HepG2 (cell line): ENCODE results near the gene SDC1. TPM values are rescaled to one million over a fixed set of nuclear protein-coding genes. Genes with fewer than 3 reads are reported as not detected.

Experiments used
- ATAC-seq: fragments of 200-7000 bp; cut with Tn5 transposase; 3 replicates; pipeline ENCODE4 v1.9.1; 2020; ENCODE audit warnings: mild to moderate bottlenecking, moderate library complexity
- BruUV-seq: library from RNA; stranded (reverse); fragments of 400-500 nt; replicated peaks from 2 replicates; lab custom pipeline; 2021; lab: Mats Ljungman, UMichigan
- CTCF ChIA-PET: fragments of 300-600 bp; formaldehyde crosslinking; extraction: SDS; loops from one replicate; lab custom pipeline; 2021; ENCODE audit warnings: low total read pairs, inconsistent platforms, low intra/inter-chr PET ratio; lab: Yijun Ruan, JAX
- POLR2A ChIA-PET: fragments of 350-600 bp; sonication (Branson Sonifier 250); formaldehyde crosslinking; loops from one replicate; lab custom pipeline; 2020; ENCODE audit warnings: antibody characterized with exemption, inconsistent platforms; lab: Yijun Ruan, JAX
- DNase-seq: peaks from one replicate; pipeline ENCODE4 v3.0.0-alpha.2; 2015; ENCODE audit warnings: low spot score
- FAIRE-seq: peaks from 3 replicates; lab custom pipeline; 2011; peaks lifted over from hg19 to GRCh38; lab: Jason Lieb, UNC
- H2AFZ ChIP-seq: one replicate; pipeline ENCODE4 v1.6.1; 2011; ENCODE audit warnings: low read length, inconsistent platforms
- H3K27ac ChIP-seq: fragments of 300-600 bp; 3 replicates; pipeline ENCODE4 v1.8.0; 2011; ENCODE audit warnings: mixed run types, mild to moderate bottlenecking, mixed read lengths, low read length, inconsistent platforms; ENCODE audit not compliant: insufficient read depth; ENCODE audit errors: extremely low read length
- H3K27me3 ChIP-seq, 2 experiments: fragments of 200-600 bp in 1 of 2; 2 replicates in 1 of 2; 3 replicates in 1 of 2; pipeline versions ENCODE4 v1.6.0 to v1.8.0; 2011; ENCODE audit warnings: low read length in 2 of 2, mild to moderate bottlenecking in 2 of 2, moderate library complexity in 2 of 2, inconsistent platforms in 1 of 2; ENCODE audit not compliant: insufficient read depth in 2 of 2, control insufficient read depth in 1 of 2
- H3K36me3 ChIP-seq, 2 experiments: fragments of 200-600 bp in 1 of 2; replicated peaks in 1 of 2; 2 replicates in 1 of 2; 3 replicates in 1 of 2; pipeline versions ENCODE4 v1.5.1 to v1.8.0; 2011; ENCODE audit warnings: low read length in 2 of 2, inconsistent platforms in 1 of 2; ENCODE audit not compliant: insufficient read depth in 2 of 2, control insufficient read depth in 1 of 2
- H3K4me1 ChIP-seq: 2 replicates; pipeline ENCODE4 v1.5.1; 2012; ENCODE audit warnings: low read length, inconsistent platforms; ENCODE audit not compliant: insufficient read depth
- H3K4me2 ChIP-seq: 2 replicates; pipeline ENCODE4 v1.6.0; 2011; ENCODE audit warnings: low read depth, low read length, inconsistent platforms
- H3K4me3 ChIP-seq, 3 experiments: fragments of 200-600 bp in 1 of 3; sonication (generic), shearing (Covaris generic) in 1 of 3; replicated peaks in 1 of 3; 2 replicates each; pipeline ENCODE4 v1.5.1; 2011 to 2016; ENCODE audit warnings: low read length in 3 of 3, inconsistent platforms in 2 of 3, low read depth in 2 of 3, mild to moderate bottlenecking in 2 of 3, control low read depth in 1 of 3, mixed read lengths in 1 of 3; ENCODE audit not compliant: insufficient read depth in 1 of 3
- H3K79me2 ChIP-seq: one replicate; pipeline ENCODE4 v1.6.1; 2011; ENCODE audit warnings: low read length, inconsistent platforms; ENCODE audit not compliant: insufficient read depth
- H3K9ac ChIP-seq: 2 replicates; pipeline ENCODE4 v1.6.0; 2011; ENCODE audit warnings: mild to moderate bottlenecking, low read depth, low read length, inconsistent platforms; ENCODE audit not compliant: insufficient read depth
- H3K9me3 ChIP-seq: 2 replicates; pipeline ENCODE4 v1.5.1; 2012; ENCODE audit warnings: mild to moderate bottlenecking, low read length
- H4K20me1 ChIP-seq: 2 replicates; pipeline ENCODE4 v1.6.0; 2011; ENCODE audit warnings: inconsistent platforms, mild to moderate bottlenecking, low read length, moderate library complexity; ENCODE audit not compliant: insufficient read depth
- DMAP1 ChIP-seq: IDR thresholded peaks from 2 replicates; pipeline ENCODE4 v1.6.1; 2016
- EEA1 ChIP-seq: sonication (generic); formaldehyde crosslinking; IDR thresholded peaks from 2 replicates; pipeline ENCODE4 v1.5.1; 2020; ENCODE audit warnings: mild to moderate bottlenecking, missing genetic modification reagents, borderline replicate concordance
- POLR2A ChIP-seq, 2 experiments: IDR thresholded peaks; 2 replicates each; pipeline ENCODE4 v1.6.1; 2011; ENCODE audit warnings: low read depth in 2 of 2, low read length in 2 of 2, mild to moderate bottlenecking in 1 of 2, moderate library complexity in 1 of 2; ENCODE audit not compliant: insufficient read depth in 1 of 2
- SP2 ChIP-seq: sonication (generic); formaldehyde crosslinking; IDR thresholded peaks from 2 replicates; pipeline ENCODE4 v1.5.1; 2020; ENCODE audit warnings: mild to moderate bottlenecking, missing genetic modification reagents
- ZMYM3 ChIP-seq: sonication (generic); formaldehyde crosslinking; IDR thresholded peaks from 2 replicates; pipeline ENCODE4 v1.5.1; 2020; ENCODE audit warnings: mild to moderate bottlenecking, missing genetic modification reagents
- WGBS: methylation state at CpG from one replicate; pipeline ENCODE4 v1.1.6; 2017; ENCODE audit warnings: low lambda C conversion rate; 5-methylcytosine and 5-hydroxymethylcytosine counted together
- in situ Hi-C: cut with HindIII; loops from 2 replicates; pipeline ENCODE4 v1.10.0; 2017; ENCODE audit warnings: low pct_unique_long_range_greater_than_20kb; ENCODE audit not compliant: extremely low pct_ligation_motif_present
- intact Hi-C: fragments of 100-400 bp; cut with micrococcal nuclease; formaldehyde crosslinking; loops from one replicate; pipeline ENCODE4 v1.10.0; 2022; ENCODE audit not compliant: unreplicated experiment
- polyA plus RNA-seq, 8 experiments: library from polyadenylated mRNA; depleted of rRNA in 3 of 8; stranded (reverse) in 7 of 8; unstranded in 1 of 8; fragments of >200 nt; fragmentation: Illumina TruSeq in 4 of 8; extraction: Trizol in 4 of 8; gene quantifications; 2 replicates each; pipeline versions ENCODE4 v1.2.1 to v1.2.3, GENCODE V29; 2011 to 2016; ENCODE audit warnings: low read depth in 4 of 8, missing spikeins in 1 of 8, mixed read lengths in 1 of 8; ENCODE audit not compliant: insufficient read depth in 1 of 8
- total RNA-seq, 5 experiments: library from RNA; depleted of rRNA; stranded (reverse); fragments of >200 nt; fragmentation: Illumina TruSeq; extraction: Trizol; gene quantifications; 2 replicates each; pipeline ENCODE4 v1.2.3, GENCODE V29; 2016; ENCODE audit warnings: low read depth in 1 of 5
- TF ChIP-seq, protein P1 (sequence below): sonication (generic); formaldehyde crosslinking; IDR thresholded peaks from 2 replicates; pipeline ENCODE4 v1.4.0; 2020; ENCODE audit warnings: low read depth, mild to moderate bottlenecking, missing genetic modification reagents

SDC1 gene
- total and polyA plus RNA-seq, 2 of the 13 experiments (the other 11 are each of a cell fraction or from before 2014, with no cell fraction given) = 108 to 119 TPM

DNA sequence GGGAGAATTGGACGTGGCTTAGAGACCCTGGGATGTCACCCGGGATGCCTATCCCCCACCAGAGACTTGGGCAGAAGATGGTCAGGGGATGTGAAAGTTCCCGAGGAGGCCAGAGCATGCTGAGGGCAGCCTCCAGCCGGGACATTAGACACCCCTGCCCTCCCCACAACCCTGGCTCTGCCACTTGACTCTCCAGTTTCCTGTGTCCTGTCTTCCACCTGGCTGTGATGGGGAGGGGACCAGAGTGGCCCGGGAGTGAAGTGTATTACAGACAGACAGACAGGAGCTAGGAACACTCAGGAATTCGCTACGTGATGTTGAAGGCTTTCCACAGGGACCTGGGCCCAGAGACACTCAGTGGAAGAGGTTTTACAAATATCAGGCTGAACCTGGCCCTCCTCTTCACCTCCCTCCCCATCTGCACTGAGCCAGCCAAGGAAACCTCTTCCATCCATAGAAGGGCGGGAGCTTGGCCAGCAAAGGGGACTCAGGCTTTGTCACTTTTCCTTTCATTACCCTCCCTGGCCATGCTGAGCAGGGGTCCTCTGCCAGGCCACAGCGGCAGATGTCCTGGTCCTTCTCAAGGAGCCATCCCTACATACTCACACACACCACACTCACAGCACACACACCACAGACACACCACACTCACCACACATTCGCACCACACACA is 60.7 kb downstream of the SDC1 start:
- DNase-seq (no peak), ATAC-seq (peak; percentile 70), FAIRE-seq (no peak)
- Histone ChIP-seq H3K4me2 (peak overlapping the region; percentile 21; the same call in 1 of the 2 replicates), H3K79me2 (no peaks in the 10 kb centered on the region), H2AFZ (no peak overlapping the region), H3K27me3 (0 out of 5 replicates have a peak, but pooled peaks cover 0 to 1% of the 10 kb centered on the region in 2 experiments), H3K36me3 (no peaks in the 10 kb centered on the region), H3K9ac (no peak overlapping the region), H3K9me3 (no peaks in the 10 kb centered on the region), H3K4me3 (no peak overlapping the region), H3K27ac (no peak overlapping the region), H3K4me1 (peaks cover 33% of the 10 kb centered on the region), H4K20me1 (no peaks in the 10 kb centered on the region)
- WGBS = 27% methylated on average over 10 of the region's 10 CpGs
- TF ChIP-seq POLR2A (IDR thresholded peaks at IDR 0.05; ENCODE audit: insufficient read depth in 1 of 2, low read depth in 2 of 2, low read length in 2 of 2) (no peak), EEA1 (CRISPR knock-in tag) (0 out of 2 replicates have a peak, but pooled peaks have one; percentile 18), DMAP1 (CRISPR knock-in tag) (no peak), SP2 (CRISPR knock-in tag) (0 out of 2 replicates have a peak, but pooled peaks have one; percentile 18), ZMYM3 (CRISPR knock-in tag) (0 out of 2 replicates have a peak, but pooled peaks have one; percentile 15)
- TF ChIP-seq, protein P1, sequence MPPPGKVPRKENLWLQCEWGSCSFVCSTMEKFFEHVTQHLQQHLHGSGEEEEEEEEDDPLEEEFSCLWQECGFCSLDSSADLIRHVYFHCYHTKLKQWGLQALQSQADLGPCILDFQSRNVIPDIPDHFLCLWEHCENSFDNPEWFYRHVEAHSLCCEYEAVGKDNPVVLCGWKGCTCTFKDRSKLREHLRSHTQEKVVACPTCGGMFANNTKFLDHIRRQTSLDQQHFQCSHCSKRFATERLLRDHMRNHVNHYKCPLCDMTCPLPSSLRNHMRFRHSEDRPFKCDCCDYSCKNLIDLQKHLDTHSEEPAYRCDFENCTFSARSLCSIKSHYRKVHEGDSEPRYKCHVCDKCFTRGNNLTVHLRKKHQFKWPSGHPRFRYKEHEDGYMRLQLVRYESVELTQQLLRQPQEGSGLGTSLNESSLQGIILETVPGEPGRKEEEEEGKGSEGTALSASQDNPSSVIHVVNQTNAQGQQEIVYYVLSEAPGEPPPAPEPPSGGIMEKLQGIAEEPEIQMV (CRISPR knock-in tag) = 0 out of 2 replicates have a peak, but pooled peaks have one; percentile 52
- BruUV-seq = no TSS peak
- in situ Hi-C loops (no loop called here), intact Hi-C loops (loop anchor here (1.0 kb wide), 1 partner anchor 27 kb away; no protein-coding TSS in a partner anchor)
- CTCF ChIA-PET = no interaction called here
- POLR2A ChIA-PET = interaction anchor here (0.9 kb wide), 1 partner anchor 27 kb away, joined by 3 read pairs; no protein-coding TSS in a partner anchor
